Heart left ventricle (tissue), 13 donors: ENCODE data around the gene STK38L.

ENCODE experiments used
- CTCF ChIP-seq, 12 donors: fragments of 200-600 bp; sonication (generic) in 4 of 12; IDR thresholded peaks; one replicate each; pipeline versions ENCODE4 v1.5.0 to v1.8.0; 2018 to 2022; ENCODE audit warnings: antibody characterized with exemption in 12 of 12, mild to moderate bottlenecking in 5 of 12
- POLR2A ChIP-seq, 2 donors: fragments of 450-650 bp; IDR thresholded peaks; one replicate each; pipeline ENCODE4 v1.6.1; 2017; ENCODE audit warnings: antibody characterized with exemption in 2 of 2, mild to moderate bottlenecking in 2 of 2, moderate library complexity in 2 of 2
- donor health status: ischemic (EF 13 %, LVEDD 7.1; RV severe dilation, severe dysfunction).
- donor health status: DM: no; HTN: yes; CAD: no.
- donor health status: DM: no; HTN: no; CAD: no.
- donor health status: ischemic (EF 25% LVEDD 6.9; RV normal size, moderate dysfunction).
- donor health status: ischemic (EF 25% LVEDD 5.7; RV mildly dilated, moderate dysfunction).
- donor health status: ischemic (EF 35%, LVEDD 5.7; RV mildly dilated, moderate dysfunction).
- donor health status: nonischemic (EF 11% LVEDD 7.7; RV severe dilation, severe dysfunction).
- donor health status: DM: yes; HTN: yes; CAD: no.
- donor health status: PGD.
- donor health status: ischemic (EF 29% LVEDD 5.4; RV normal size, mild dysfunction).
- donor health status: nonischemic (EF 23%, LVEDD 6.1; RV moderate dilation, normal function).

GRCh38 chr12:27219693-27220054, 24.4 kb upstream of the STK38L start:
- TF ChIP-seq CTCF (IDR thresholded peaks at IDR 0.05) = no peak
- TF ChIP-seq POLR2A (IDR thresholded peaks at IDR 0.05) = no peak
